DMS153 treated with DMSO at 0.1 percent for 48 hours (cell line): ENCODE results near the gene CBY1.
"Not testable (repeated sequence)": the region's sequence is repeated elsewhere in the genome, so short reads cannot be mapped to it uniquely, and the experiment has no call there.

Source experiments
- DNase-seq: peaks from one replicate; lab custom pipeline; 2025; ENCODE audit not compliant: unreplicated experiment; lab: John Stamatoyannopoulos, UW

Gene CBY1

GRCh38 chr22:38656256-38657044 lies at the start of gene CBY1, which contains the start of gene FAM227A:
CBY1 (plus strand) TSS chr22:38656638; CDS start chr22:38668055, 11,417 bp downstream.
FAM227A (minus strand) TSS chr22:38656392; CDS start chr22:38650168, 6,224 bp downstream.
- peak; percentile 75 for DNase-seq

GRCh38 chr22:38607680-38608079 lies 48.8 kb upstream of the CBY1 start:
- DNase-seq: no peak

GRCh38 chr22:38608992-38609750 lies 47.3 kb upstream of the CBY1 start:
- DNase-seq: no peak

GRCh38 chr22:38610234-38610633 lies 46.2 kb upstream of the CBY1 start:
- no peak for DNase-seq

GRCh38 chr22:38611559-38611958 lies 44.9 kb upstream of the CBY1 start:
- no peak for DNase-seq

- DNase-seq: no peak
Measured at GRCh38 chr22:38612217-38613006, 44.0 kb upstream of the CBY1 start.

GRCh38 chr22:38613588-38613987 lies 42.9 kb upstream of the CBY1 start:
- DNase-seq: no peak

- DNase-seq: no peak
Measured at GRCh38 chr22:38614332-38615063, 41.9 kb upstream of the CBY1 start.

GRCh38 chr22:38615064-38615405 lies 41.4 kb upstream of the CBY1 start:
- not testable (repeated sequence) for DNase-seq

GRCh38 chr22:38618258-38618657 lies 38.2 kb upstream of the CBY1 start:
- DNase-seq: no peak

- no peak for DNase-seq
Measured at GRCh38 chr22:38618682-38619081, 37.8 kb upstream of the CBY1 start.

- DNase-seq: no peak
Measured at GRCh38 chr22:38623351-38623750, 33.1 kb upstream of the CBY1 start.

- DNase-seq: no peak
Measured at GRCh38 chr22:38628444-38628843, 28.0 kb upstream of the CBY1 start.

GRCh38 chr22:38629108-38629507 lies 27.3 kb upstream of the CBY1 start:
- DNase-seq: no peak

- no peak for DNase-seq
Measured at GRCh38 chr22:38631724-38632123, 24.7 kb upstream of the CBY1 start.

- DNase-seq: no peak
Measured at GRCh38 chr22:38632528-38632927, 23.9 kb upstream of the CBY1 start.

GRCh38 chr22:38638216-38638615 lies 18.2 kb upstream of the CBY1 start:
- DNase-seq: no peak

- DNase-seq: no peak
Measured at GRCh38 chr22:38638728-38639127, 17.7 kb upstream of the CBY1 start.

- no peak for DNase-seq
Measured at GRCh38 chr22:38641476-38642040, 14.9 kb upstream of the CBY1 start.

GRCh38 chr22:38644245-38644644 lies 12.2 kb upstream of the CBY1 start:
- not testable (repeated sequence) for DNase-seq
